HG03469 (cell line): ENCODE results near the gene EMD.

Experiments
- ATAC-seq: cut with Tn5 transposase; IDR thresholded peaks from one replicate; pipeline ENCODE4 v1.9.1; 2021; ENCODE audit warnings: mild to moderate bottlenecking, moderate library complexity, moderate number of reproducible peaks; ENCODE audit not compliant: unreplicated experiment

Gene EMD

DNA sequence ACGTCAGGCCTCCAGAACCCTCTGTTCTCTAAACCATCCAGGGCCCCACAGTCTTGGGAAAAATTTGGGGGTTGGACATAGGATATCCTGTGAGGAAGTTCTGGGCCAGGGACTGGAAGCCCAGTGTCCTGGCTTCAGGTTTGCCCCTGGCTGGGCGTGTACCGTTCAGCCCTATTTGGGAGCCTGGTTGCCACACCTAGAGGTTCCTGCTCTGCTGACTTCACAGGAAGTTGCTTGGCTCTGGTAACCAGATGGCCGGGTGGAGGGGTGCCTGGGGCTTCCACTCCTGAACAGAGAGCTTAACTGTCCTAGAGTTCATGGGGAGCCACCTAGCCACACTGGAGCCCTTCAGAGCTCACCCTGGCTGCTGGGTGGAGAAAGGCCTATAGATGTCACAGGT, 33.4 kb downstream of the EMD start:
- no peak for ATAC-seq

DNA sequence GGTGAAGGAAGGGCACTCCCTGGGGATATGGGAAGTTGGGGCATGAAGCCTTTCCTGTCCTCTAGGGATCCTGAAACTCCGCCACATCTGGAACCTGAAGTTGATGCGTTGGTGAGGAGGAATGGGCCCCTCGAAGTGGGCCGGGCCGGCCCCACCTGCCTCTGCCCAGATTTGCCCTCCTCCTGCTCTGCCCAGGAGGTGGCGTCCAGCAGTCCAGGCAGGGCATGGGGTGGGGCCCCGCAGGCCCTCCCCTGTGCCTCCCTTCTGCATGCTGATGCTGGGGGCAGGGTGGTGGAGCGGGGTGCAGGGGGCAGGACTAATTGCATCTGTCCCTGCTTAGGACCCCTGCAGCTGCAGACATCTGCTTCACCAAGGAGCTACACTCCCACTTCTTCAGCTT, 34.0 kb downstream of the EMD start:
- no peak for ATAC-seq

DNA sequence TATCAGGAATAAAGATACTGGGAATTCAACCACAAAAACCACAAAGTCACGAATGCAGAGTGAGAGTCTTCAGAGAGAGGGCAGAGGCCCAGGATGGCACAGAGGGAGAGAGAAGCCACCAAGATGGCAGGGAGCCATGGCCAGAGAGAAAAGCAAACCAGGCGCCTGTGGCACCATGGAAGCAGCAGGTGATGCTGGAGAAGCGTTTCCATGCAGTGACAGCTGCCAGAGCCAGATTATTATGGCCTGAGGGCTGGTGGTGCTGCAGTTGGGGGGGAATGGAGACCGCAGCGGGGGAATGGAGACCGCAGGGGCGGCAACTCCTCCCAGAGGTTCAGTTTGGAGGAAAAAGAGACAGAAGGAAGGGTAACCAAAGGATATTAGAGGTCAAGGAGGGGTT, 38.1 kb downstream of the EMD start:
- ATAC-seq = no peak

DNA sequence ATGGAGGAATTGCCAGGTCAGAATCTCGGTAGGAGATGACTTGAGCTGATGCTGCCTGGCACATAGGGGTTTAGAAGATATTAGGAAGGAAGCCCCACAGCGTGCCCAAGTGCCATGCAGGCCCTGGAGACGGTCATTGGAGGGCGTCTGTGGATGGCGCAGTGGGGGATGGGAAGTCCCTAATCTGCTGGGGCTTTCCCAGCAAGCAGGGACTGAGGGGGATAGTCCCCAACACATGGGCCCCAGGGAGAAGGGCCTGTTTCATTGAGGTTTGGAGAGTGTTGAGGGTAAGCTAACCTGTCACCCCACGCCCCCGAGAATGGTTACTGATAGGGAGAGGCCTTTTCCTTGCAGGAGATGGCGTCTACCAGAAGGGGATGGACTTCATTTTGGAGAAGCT, 40.1 kb downstream of the EMD start:
- no peak for ATAC-seq

DNA sequence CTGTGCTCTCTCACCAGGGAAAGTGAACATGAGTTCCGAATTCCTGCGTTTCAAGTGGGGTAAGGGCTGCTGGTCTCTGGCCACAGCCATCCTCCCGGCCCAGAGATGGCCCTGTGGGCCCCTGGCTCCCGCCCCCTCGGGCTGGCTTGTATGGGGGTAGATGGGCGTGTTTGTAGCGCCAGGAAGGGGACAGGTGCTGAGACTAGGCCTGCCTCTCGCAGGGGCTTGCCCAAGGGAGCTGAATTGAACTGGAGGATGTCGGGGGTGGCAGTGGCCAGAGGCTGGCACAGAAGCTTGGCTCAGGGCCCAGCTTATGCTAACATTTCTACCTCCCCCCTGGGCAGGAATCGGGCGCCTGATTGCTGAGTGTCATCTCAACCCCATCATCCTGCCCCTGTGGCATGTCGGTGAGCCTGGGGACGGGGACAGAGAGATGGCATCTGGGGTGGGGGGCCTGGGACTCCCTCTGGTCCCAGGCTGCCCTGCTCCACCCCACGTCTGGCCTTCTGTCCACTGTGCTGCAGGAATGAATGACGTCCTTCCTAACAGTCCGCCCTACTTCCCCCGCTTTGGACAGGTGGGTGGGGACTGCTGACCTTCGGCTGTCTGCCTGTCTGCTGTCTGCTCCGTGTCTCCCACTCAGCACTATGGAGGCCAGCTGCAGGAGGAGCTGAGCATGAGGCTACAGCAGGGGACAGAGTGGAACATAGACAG, 40.8 kb downstream of the EMD start:
- no peak for ATAC-seq

DNA sequence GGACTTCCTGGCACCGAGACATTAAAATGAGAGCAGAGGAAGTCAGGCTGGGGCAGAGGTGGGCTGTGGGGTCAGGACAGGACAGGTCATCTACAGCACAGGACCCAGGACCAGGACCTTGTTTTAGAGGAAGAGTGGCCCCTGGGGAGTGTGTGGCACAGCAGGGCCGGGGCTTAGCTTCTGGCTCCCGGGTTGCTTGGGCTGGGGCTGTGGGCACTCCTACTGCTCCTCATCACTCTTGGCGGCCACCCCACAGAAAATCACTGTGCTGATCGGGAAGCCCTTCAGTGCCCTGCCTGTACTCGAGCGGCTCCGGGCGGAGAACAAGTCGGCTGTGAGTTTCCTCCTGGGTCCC, 41.3 kb downstream of the EMD start:
- ATAC-seq = no peak

DNA sequence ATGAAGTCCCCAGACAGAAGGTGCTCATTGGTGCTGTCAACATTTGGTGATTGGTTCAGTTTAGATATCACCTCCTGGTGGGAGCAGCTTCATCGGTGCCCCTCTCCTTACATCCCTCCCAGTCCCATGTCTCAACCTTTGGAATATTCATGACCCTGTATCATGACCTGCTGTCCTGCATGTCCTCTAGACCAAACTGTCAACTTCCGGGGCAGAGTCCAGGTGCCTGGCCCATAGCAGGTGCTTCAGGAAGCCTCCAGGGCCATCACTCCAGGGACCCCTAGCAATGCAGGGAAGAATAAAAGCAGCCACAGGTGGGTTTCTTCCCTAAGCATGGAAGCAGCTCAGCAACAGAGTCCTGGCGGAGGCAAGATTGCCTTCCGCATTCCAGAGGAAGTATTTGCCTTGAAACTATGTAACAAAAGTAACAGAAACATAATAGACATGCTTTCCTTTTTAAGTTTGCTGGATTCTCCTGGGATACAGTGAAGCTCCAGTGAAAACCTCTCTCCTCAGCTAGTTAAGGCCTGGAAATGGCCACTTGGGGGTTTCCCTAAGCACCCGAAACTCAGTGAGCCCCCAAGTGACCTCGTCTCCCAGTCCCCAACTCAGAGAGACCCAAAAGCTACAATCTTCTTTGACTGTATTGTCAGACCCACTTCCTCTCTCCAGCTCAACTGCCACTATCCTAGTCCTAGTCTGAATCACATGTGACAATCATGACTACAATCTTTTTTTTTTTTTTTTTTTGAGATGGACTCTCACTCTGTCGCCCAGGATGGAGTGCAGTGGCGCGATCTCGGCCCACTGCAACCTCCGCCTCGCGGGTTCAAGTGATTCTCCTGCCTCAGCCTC, 48.0 kb downstream of the EMD start:
- no peak for ATAC-seq

DNA sequence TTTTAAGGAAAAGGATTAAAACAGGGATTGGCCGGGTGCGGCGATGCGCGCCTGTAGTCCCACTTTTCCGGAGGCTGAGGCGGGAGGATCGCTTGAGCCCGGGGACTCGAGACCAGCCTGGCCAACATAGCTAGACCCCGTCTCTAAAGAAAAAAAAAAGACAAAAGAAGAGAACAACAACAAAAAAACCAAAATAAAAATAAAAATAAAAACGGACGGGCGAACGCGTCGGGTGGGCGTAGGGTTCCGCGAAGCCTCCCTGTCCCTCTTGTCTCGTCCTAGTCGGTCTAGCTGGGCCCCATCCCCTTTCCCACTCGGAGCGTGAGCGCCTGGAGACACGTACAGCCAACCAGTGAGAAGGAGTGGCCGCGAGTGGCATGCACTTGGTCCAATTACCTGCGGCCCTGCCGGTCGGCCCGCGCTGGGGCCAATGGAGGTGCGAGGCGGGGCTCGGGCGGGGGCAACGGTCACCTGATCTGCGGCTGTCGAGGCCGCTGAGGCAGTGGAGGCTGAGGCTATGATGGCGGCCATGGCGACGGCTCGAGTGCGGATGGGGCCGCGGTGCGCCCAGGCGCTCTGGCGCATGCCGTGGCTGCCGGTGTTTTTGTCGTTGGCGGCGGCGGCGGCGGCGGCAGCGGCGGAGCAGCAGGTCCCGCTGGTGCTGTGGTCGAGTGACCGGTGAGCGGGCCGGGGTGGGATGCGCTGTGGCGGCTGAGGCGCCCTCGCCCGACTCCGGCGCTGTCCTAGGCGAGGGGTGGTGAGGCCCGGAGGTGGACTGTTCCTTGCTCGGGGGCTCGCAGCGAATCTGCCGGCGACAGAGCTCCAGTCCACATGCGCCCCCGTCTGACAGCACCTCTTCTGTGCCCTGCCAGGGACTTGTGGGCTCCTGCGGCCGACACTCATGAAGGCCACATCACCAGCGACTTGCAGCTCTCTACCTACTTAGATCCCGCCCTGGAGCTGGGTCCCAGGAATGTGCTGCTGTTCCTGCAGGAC, 49.4 kb downstream of the EMD start, which contains the start of gene ATP6AP1:
Gene ATP6AP1, plus strand, starts transcription at position 502 of the 996 bp plus-strand sequence. Its CDS starts 16 bp downstream, at position 518.
- ATAC-seq = peak; percentile 79

DNA sequence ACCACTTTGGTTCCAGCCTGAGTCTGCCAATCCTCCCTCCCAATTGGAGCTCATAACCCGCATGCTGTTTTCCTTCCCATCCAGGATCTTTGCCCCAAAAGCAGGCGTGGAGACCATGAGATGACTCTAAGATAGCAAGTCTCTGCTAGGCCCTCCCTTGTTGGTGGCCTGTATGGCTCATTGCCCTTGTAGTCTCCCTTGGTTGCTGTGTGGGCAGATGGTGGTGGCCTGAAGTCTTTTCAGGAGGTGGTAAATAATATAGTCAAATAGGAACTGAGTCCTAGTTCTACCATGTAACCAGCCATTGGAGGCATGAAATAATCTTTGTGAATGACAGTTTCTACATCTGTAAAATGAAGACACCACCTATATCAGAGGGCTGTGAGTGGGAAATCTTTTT, 50.6 kb downstream of the EMD start:
- ATAC-seq = no peak

DNA sequence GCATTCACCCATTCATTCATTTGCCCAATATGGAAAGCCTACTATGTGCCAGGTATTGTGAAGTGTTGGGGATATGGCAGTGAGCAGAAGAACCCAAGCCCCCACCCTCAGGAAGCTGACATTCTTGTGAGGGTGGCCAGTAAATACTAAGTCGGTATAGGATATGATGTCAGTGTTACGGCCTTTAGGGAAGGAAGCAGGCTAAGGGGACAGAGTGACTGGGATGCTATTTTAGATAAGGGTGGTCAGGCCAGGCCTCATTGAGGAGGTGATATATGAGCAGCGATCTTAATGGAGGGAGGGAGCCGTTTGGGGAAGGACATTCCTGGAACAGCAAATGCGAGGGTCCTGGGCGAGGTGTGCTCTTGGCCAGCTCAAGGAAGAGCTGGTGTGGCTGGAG, 51.4 kb downstream of the EMD start:
- no peak for ATAC-seq

DNA sequence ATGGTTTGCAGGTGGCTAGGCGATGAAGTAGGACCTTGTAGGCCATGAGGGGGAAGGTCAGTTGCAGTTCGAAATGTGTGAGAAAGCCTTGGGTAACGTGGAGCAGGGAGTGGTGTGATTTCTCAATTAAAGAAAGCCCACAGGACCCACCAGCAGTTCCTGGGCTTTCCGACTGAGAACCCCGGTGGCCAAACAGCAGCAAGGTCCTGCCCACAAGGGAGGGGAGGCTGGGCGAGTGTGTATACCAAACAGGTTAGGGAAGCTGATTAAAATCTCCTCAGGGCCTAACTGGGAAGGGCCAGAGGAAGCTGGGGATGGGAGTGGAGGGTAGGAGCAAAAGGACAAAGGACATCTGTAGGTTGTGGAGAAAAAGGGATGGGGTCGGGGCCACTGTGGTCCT, 51.8 kb downstream of the EMD start:
- ATAC-seq = no peak
